NCI-H1105 treated with DMSO at 0.1 percent for 48 hours (cell line): Measurements from ENCODE around the gene LMTK3.

Experiments
- DNase-seq: peaks from one replicate; lab custom pipeline; 2025; lab: John Stamatoyannopoulos, UW

Gene LMTK3

DNA sequence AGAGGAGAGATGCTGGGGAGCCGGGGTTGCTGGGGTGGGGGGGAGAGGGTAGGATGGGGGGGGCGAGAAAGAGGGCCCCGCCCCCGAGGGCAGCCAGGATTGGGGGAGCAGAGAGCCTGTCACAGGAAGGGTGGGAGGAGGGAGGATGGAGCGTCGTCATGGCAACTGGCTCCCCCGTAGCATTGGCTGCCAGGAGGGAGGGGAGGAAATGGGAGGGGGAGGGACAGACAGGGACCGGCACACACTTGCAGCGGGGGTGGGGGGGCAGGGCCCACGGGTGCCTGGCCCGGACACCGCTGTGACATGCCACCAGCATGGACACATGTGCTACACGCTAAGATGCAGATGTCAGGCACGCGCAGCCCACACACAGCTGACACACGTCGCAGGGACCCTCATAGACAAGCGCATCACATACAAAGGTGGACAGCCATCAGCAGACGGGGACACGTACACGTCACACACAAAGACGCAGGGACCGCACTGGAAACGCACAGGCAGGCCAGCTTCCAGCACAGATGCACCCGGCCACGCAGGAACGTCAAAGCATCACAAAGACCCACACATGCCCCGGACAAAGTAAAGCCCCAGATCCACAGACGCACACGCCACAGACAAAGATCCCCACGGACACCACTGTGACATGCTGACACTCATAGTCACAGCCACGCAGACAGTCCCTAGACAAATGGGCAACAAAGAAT lies at the start of gene LMTK3:
LMTK3 (minus strand) TSS at position 36 of the 704 bp plus-strand sequence. CDS start 259 bp downstream, outside the sequence.
- DNase-seq: peak; percentile 87

- no peak for DNase-seq
Measured at GRCh38 chr19:48561412-48561811, 49.8 kb upstream of the LMTK3 start.

DNA sequence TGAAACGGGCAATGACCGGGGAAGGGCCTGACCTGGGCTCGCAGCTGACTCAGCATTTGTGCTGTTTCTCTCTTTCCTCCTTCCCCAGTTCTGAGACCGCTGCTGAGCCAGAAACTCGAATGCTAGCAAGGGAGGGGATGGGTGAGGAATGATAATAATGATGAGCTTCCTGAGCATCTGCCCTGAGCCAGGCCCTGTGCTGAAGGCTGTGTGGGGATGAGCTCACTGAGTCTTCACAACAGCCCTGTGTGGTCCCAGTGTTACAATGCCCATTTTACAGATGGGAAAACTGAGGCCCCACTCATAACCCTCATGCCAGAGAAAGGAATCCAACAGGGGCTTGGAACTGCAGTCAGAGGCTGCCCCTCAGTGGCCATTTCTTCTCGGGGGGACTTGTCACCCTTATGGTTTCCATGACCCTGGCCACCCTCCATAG lies 48.5 kb upstream of the LMTK3 start:
- DNase-seq: no peak

DNA sequence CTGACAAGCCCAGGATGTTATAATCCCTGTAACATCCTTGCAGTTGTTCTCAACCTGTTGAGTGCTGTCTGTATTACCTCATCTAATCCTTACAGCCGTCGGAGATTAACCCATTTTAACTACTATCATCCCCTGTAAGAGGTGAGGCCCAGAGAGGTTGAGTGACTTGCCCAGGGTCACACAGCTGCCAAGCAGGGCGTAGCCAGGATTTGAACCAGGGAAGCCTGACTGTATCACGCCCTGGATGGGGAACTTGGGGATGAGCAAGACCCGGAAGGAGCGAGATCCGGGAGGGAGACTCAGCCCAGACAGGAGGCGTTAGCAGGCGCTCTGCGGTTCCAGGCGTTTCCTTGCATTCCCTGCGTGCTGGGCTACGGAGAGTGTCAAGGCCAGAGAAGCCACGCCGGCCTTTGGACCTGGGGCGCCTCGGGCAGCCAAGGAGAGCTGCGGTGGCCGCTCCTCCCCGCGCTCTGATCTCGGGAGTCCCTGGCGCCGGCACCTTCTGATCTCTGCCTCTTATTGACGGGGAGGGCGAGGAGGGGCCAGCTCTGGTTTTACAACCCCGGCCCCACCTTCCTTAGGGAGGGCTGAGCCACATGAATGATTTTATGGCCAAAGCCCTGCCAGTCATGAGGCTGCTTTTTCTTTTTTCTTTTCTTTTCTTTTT lies 46.5 kb upstream of the LMTK3 start:
- DNase-seq: no peak

DNA sequence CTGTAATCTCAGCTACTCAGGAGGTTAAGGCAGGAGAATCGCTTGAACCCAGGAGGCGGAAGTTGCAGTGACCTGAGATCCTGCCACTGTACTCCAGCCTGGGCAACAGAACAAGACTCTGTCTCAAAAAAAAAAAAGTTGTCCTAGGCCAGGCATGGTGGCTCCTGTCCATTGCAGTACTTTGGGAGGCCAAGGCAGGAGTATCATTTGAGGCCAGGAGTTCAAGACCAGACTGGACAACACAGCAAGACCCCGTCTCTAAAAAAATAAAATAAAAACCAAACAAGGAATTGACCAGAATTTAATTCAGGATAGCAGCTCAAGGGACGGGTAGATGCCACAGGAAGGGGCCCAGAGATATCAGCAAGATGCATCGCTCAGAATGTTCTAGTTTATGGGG lies 45.2 kb upstream of the LMTK3 start:
- DNase-seq: no peak

DNA sequence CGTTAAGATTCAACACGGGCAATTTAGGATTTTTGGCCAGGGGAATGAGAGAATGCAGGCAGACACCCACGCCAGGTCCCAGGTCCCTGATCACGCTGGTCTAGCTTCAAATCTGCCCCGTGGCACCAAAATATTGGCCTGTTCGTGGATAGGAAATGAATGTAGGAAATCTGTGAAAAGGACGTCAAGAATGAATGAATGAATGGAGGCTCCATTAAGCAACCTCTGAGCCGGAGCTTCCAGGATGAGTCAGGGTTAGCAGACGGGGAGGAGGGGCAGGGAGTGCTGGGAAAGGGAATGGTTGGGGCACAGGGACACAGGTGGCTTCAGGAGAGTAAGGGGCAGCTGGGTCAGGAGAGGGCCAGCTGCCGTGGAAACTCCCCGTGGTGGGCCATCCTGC lies 44.5 kb upstream of the LMTK3 start:
- DNase-seq: no peak

GRCh38 chr19:48554385-48555091 lies 42.9 kb upstream of the LMTK3 start:
- no peak for DNase-seq

DNA sequence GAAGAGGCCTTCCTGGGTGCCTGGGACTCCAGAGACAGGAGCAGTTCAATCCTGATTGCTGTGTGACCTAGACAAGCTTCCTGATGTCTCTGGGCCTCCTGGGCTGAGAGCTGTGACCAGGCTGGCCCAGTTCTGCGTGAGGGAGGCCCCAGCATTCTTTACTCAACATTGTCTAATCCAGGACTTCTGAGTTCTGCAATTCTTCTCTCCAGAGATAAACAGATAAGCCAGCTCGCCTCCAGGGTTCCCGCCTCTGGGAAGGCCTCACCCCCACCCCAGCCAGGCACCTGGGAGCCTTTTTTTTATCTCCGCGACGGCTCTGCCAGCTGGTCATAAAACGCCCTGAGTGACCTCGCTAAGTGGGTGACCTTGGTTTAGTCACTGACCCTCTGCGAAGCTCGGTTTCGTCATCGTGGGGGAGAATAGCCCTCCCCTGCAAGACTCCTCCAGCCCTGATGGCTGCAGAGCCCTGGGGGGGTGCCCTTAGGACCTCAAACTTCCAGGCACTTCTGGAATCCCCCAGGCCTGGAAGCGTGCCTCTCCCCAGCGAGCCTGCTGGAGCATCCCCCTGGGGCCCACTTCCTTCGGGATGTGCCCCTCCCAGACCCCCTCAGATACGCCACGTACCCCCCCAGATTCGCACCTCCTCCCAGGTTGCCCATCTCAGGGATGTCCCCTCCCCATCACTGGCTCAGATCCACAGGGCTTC lies 42.2 kb upstream of the LMTK3 start:
- DNase-seq: no peak

GRCh38 chr19:48552406-48553322 lies 41.0 kb upstream of the LMTK3 start:
- DNase-seq: no peak

DNA sequence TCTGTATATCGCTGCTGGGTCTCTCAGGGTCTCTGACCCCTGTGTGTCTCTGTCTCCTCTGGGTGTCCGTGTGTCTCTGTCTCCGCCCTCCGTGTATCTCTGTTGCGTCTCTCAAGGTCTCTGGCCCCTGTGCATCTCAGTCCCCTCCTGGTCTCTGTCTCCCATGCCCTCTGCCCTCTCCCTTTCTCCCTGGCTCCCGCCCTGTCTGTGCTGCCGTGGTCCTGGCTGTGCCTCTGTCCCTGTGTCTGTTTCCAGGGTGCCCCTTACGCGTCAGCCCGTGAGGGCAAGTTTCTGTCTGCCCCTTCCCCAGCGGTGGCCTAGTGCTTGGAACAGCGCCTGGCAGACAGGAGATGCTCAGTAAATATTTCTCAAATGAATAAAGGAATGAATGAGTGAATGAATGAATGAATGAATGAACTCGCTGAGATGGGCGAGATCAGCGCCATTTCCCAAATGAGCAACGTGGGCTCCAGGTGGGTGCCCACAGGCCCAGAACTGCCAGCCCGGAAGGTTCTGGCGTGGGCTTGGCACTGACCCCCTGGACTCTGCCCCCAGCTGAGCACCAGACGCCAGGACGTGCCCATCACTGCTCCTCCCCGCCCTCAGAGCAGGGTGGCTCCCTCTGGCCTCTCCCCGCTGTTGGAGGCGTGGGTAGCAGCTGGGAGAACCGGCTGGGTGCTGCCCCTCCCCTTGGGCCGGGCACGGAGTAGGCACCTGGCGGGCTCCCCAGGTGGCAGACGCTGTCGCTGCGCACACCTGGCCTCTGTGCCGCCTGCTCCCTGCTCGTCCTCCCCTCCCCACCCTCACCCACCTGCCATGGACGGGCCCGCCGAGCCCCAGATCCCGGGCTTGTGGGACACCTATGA lies 40.0 kb upstream of the LMTK3 start, which contains the start of gene SULT2B1:
SULT2B1 (plus strand) TSS at position 736 of the 866 bp plus-strand sequence; CDS start at position 817, 81 bp downstream.
- DNase-seq: peak; percentile 92

DNA sequence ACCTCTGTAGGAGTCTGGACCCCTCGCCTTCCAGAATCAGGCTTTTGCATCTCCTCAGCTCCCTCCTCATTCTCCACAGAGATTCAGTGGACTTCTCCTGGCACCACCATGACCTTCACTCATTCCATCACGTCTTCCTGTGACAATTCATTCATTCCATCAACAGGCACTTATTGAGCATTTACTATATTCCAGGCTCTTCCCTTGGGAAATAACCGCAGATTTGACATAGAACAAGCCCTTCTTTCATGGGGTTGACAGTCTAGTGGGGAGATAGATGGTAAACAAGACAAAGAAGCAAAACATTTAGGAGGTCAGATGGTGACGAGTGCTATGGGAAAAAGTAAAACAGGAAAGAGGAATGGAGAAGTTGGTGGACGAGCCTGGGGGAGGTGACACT lies 37.7 kb upstream of the LMTK3 start:
- no peak for DNase-seq

DNA sequence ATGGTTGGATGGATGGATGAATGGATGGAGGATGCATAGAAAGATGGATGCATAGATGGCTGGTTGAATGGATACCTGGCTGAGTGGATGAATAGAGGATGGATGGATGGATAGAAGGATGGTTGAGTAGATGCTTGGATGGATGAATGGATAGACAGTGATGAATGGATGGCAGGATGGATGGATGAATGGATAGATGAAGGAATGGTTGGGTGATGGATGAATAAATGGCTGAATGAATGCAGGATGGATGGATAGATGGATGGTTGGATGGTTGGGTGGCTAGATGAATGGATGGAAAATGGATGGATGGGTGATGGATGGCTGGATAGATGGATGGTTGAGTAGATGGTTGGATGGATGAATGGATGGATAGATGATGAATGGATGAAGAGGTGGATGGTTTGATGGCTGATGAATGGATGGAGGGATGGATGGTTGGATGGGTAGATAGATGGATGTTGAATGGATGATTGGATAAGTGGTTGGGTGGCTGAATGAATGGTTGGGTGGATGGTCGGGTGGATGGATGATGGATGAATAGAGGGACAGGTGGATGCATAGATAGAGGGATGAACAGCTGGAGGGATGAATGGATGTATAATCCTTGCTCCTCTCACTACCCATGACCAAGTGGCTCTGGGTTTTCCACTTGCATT lies 36.7 kb upstream of the LMTK3 start:
- no peak for DNase-seq

- DNase-seq: no peak
Measured at GRCh38 chr19:48547722-48548121, 36.1 kb upstream of the LMTK3 start.

DNA sequence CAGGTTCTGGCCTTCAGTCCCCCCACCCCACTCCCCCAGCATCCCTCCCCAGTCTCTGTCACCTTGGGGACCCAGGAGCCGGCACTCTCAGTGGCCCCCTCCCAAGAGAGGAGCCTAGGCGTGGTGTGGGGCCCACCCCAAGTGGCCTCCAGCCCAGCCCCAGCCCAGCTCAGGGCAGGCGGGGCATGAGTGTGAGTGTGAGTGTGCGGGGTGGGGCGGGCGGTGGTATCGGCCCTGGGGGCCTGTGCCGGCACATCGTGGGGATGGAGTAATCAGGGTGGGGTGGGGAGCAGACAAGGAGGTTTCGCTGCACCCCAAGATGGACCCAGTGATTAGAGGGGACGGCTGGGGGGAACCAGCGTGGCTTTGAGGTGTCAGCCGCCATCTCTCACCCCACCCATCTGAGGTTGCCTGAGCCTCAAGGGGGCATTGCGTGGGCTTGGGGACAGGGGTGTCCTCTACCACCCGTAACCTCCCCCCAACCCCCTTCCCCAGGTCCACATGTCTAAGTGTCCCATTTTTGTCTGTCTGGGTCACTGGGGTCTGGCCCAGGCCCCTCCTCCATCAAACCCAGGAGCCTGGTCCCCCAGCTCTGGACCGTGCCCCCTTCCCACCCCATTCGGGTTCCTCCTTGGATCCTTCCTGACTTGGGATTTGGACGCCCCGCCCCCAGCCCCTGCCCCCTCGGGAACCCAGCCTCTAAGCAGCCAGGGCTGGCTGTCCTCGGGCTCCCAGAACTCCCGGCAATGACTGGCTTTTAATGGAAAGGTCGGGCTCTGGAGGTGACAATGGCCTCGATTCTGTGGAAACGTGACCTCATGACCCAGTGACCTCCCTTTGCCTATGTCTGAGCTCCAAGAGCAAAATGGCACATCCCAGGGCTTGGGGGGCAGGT lies 33.5 kb upstream of the LMTK3 start:
- DNase-seq: no peak

GRCh38 chr19:48543121-48543710 lies 31.6 kb upstream of the LMTK3 start:
- DNase-seq: no peak

- DNase-seq: no peak
Measured at GRCh38 chr19:48541813-48542212, 30.2 kb upstream of the LMTK3 start.

GRCh38 chr19:48540110-48540509 lies 28.5 kb upstream of the LMTK3 start:
- peak; percentile 42 for DNase-seq

DNA sequence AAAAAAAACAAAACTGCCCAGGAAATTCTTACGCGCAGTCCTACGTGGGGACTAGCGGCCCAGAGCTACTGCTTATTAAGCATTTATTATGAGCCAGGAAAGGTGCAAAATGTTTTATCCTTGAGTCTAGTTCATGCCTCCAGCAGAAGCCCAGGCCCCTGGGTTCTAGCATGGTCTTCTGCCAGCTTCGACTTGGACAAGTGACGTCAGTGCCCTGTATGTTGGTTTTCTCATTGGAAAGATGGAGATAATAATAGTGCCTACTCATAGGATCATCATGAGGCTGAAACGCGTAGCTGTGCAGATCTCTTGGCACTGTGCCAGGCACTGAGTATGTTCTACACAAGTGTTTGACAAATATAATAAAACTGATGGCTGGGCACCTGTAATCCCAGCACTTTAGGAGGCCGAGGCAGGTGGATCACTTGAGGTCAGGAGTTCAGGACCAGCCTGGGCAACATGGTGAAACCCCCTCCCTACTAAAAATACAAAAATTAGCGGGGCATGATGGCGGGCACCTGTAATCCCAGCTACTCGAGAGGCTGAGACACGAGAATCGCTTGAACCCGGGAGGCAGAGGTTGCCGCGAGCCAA lies 28.0 kb upstream of the LMTK3 start:
- DNase-seq: peak; percentile 98
